ENCODE data around the gene NDUFB6. TPM values are rescaled to one million over a fixed set of nuclear protein-coding genes. Genes with fewer than 3 reads are reported as not detected.
"Not testable (repeated sequence)": the region's sequence is repeated elsewhere in the genome, so short reads cannot be mapped to it uniquely, and the experiment has no call there.

NDUFB6 gene
- total RNA-seq, 3 donors from 2014 or later, result 61.7 to 65.5 (median 62.9) TPM

DNA sequence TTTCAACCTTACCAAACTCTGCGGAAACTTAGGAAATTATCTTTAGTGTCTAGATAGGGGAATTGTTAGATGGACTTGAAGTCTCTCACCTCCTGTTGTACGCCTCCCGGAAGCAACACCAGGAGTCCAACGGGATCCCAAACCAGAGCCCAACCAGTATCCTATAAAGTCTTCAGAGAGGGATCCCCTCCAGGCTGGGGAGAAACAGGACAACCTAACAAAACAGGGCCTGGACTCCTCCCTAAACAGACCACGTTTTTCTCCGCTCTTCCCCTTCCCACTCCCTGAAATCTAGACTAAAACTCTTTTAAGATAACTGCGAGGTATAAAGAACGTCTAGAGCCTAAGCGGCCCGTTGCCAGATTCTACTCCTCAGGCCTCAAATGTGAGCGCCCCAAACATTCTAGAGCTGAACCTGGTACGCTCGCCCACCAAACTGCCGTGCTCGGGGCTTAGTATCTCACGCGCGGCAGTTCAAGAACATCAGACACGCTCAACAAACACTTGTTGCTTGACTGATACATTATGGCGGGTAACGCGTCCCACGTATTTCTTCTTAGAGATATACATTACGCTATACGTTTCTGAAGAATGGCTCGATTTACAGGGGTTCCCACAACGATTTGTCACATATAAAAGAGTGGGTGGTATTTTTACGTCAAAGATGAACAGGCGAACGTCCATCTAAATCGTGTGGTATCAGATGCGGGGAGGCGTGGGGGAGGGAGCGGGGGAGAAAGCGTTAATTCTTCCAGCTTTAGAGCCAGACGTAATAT is 21.5 kb downstream of the NDUFB6 start:
- Mint-ChIP-seq H3K9me3 (no peaks in the 10 kb centered on the region), H3K4me1 (ENCODE audit: low read depth) (peaks cover 46% of the 10 kb centered on the region), H3K27me3 (ENCODE audit: low read depth) (no peaks in the 10 kb centered on the region), H3K4me3 (peak overlapping the region; percentile 99), H3K36me3 (ENCODE audit: insufficient read depth) (peaks cover 4% of the 10 kb centered on the region)
- ATAC-seq (peak; percentile 26 to 37), DNase-seq (peak; percentile 22)

DNA sequence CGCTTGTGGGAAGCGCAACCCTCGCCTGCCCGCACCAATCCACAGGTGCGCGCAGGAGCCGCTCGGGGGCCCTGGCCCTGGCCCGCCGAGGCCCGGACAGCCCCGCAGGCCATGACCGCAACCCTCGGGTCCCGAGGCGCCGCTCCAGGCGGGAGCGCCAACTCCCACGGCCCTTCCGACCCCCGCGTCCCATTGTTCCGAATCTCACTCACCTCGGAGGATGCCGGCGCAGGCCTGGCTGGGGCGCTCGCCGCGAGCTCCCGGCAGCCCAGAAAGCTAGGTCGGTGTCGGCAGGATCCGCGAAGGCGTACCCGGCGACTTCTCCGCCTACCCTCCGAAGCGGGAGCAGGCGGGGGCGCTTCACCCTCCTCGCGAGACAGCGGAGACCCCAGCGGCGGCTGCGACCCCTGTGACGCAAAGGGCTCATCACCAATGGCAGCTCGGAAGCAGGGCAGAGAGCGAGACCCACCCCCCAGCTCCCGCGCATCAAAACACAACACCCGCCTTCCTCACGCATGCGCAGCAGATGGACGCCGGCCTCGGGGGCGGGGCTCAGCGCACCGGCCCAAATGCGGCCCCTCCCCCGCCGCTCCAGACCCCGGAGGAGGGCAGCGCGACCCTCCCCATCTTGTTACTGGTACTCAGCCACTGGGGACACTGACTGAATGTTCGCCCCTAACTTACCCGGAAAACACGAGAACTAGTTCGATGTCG is 22.2 kb downstream of the NDUFB6 start:
- no peaks in the 10 kb centered on the region for H3K27me3 Mint-ChIP-seq (ENCODE audit: low read depth)
- ATAC-seq (peak; percentile 75 to 79), DNase-seq (peak; percentile 94)
- peaks cover 4% of the 10 kb centered on the region for H3K36me3 Mint-ChIP-seq (ENCODE audit: insufficient read depth)
- peak overlapping the region; percentile 99 for H3K4me3 Mint-ChIP-seq
- peaks cover 43% of the 10 kb centered on the region for H3K4me1 Mint-ChIP-seq (ENCODE audit: low read depth)
- no peaks in the 10 kb centered on the region for H3K9me3 Mint-ChIP-seq

DNA sequence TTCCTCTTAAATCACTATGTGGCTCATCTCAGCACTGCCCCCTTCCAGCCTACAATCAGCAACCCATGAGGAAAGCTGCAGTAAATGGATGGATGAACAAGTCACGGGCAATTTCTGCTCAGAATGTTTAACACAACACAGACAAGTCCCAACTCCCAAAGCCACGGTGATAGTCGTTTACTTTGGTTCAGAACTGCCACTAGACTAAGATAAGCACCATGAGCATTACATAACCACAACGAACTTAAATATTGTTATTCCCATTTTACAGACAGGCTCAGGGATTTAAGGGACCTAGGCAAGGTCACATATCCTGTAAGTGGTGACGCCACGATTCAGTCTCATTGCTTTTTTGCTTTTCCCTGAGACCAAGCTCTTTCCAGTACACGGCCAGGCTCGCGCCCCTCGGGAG is 22.8 kb downstream of the NDUFB6 start:
- H3K27me3 Mint-ChIP-seq (ENCODE audit: low read depth), result no peaks in the 10 kb centered on the region
- H3K36me3 Mint-ChIP-seq (ENCODE audit: insufficient read depth), result peaks cover 4% of the 10 kb centered on the region
- H3K9me3 Mint-ChIP-seq, result no peaks in the 10 kb centered on the region
- ATAC-seq (no peak), DNase-seq (no peak)
- peaks cover 44% of the 10 kb centered on the region for H3K4me1 Mint-ChIP-seq (ENCODE audit: low read depth)
- H3K4me3 Mint-ChIP-seq, result peak overlapping the region; percentile 99

DNA sequence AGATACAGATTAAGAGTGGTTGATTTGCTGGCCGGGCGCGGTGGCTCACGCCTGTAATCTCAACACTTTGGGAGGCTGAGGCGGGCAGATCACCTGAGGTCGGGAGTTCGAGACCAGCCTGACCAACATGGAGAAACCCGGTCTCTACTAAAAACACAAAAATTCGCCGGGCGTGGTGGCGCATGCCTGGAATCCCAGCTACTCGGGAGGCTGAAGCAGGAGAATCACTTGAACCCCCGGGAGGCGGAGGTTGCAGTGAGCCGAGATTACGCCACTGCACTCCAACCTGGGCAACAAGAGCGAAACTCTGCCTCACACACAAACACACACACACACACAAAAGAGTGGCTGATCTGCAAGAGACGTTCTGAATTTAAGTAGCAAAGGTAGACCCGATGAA is 24.7 kb downstream of the NDUFB6 start:
- H3K4me3 Mint-ChIP-seq; ATAC-seq; DNase-seq; H3K9me3 Mint-ChIP-seq; H3K27me3 Mint-ChIP-seq (ENCODE audit: low read depth): not testable (repeated sequence)
- Mint-ChIP-seq H3K36me3 (ENCODE audit: insufficient read depth) (peaks cover 11% of the 10 kb centered on the region), H3K4me1 (ENCODE audit: low read depth) (peaks cover 38% of the 10 kb centered on the region)

DNA sequence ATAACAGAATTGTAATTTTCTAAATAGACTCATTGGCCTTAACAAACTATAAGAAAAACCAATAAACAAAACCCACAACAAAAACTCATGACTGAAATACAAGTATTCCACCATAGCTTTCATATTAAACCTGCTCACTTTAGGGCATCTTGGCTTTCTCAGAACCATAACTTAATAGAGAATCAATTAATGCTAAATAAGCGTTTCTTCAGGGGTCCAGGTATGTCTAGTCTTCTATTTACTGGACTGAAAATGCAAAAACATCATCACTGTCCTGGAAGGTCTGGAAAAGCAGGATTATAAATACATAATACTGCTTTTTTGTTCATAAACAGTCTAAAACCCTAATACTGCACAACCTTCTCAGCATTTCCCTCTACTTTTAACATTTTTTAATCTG is 27.1 kb downstream of the NDUFB6 start:
- Mint-ChIP-seq H3K9me3 (no peaks in the 10 kb centered on the region), H3K4me1 (ENCODE audit: low read depth) (peaks cover 38% of the 10 kb centered on the region), H3K36me3 (ENCODE audit: insufficient read depth) (peaks cover 27% of the 10 kb centered on the region), H3K27me3 (ENCODE audit: low read depth) (no peaks in the 10 kb centered on the region), H3K4me3 (no peak overlapping the region)
- DNase-seq (no peak), ATAC-seq (no peak)

GRCh38 chr9:32543047-32543446 is 29.9 kb downstream of the NDUFB6 start:
- H3K4me3 Mint-ChIP-seq, result no peak overlapping the region
- ATAC-seq (no peak), DNase-seq (no peak)
- peaks cover 27% of the 10 kb centered on the region for H3K36me3 Mint-ChIP-seq (ENCODE audit: insufficient read depth)
- H3K4me1 Mint-ChIP-seq (ENCODE audit: low read depth), result peaks cover 17% of the 10 kb centered on the region
- H3K9me3 Mint-ChIP-seq, result no peaks in the 10 kb centered on the region
- no peaks in the 10 kb centered on the region for H3K27me3 Mint-ChIP-seq (ENCODE audit: low read depth)

- no peaks in the 10 kb centered on the region for H3K4me1 Mint-ChIP-seq (ENCODE audit: low read depth)
- DNase-seq (no peak), ATAC-seq (no peak)
- no peaks in the 10 kb centered on the region for H3K27me3 Mint-ChIP-seq (ENCODE audit: low read depth)
- H3K9me3 Mint-ChIP-seq, result no peaks in the 10 kb centered on the region
- H3K4me3 Mint-ChIP-seq, result no peak overlapping the region
- peaks cover 5% of the 10 kb centered on the region for H3K36me3 Mint-ChIP-seq (ENCODE audit: insufficient read depth)
Measured at GRCh38 chr9:32533816-32534215, 39.1 kb downstream of the NDUFB6 start.

DNA sequence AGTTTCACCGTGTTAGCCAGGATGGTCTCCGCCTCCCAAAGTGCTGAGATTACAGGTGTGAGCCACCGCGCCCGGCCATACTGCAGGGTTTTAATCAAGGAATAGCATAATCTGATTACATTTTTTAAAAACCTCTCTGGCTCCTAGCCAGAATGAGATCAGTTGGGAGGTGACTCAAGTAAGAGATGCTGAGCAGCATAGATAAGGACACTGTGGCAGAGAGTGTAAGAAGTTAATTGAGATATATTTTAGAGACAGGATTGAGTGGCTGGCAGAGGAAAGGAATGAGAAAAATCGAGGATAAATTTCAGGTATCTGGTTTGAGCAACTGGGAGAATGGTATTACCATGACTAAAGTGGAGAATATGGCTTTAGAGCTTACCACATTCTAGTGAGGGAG is 39.6 kb downstream of the NDUFB6 start:
- Mint-ChIP-seq H3K27me3 (ENCODE audit: low read depth) (no peaks in the 10 kb centered on the region), H3K36me3 (ENCODE audit: insufficient read depth) (peaks cover 5% of the 10 kb centered on the region), H3K9me3 (no peaks in the 10 kb centered on the region), H3K4me3 (no peak overlapping the region), H3K4me1 (ENCODE audit: low read depth) (no peaks in the 10 kb centered on the region)
- ATAC-seq (no peak), DNase-seq (no peak)

DNA sequence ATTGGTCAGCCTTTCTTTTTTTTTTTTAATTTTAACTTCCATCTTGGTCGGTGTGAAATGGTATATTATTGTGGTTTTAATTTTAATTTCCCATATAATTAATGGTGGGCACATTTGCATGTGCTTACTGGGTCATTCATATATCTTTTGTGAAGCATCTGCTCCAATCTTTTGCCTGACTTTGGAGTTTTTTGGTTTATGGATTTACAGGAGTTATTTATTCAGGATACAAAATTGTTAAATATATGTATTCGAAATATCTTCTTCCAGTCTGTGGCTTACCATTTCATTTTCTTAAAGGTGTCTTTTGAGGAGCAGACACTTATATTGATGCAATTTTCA is 46.3 kb downstream of the NDUFB6 start:
- DNase-seq (no peak), ATAC-seq (no peak)
- Mint-ChIP-seq H3K4me1 (ENCODE audit: low read depth) (peaks cover 46% of the 10 kb centered on the region), H3K36me3 (ENCODE audit: insufficient read depth) (peaks cover 16% of the 10 kb centered on the region), H3K27me3 (ENCODE audit: low read depth) (no peaks in the 10 kb centered on the region), H3K9me3 (no peaks in the 10 kb centered on the region), H3K4me3 (peak overlapping the region; percentile 85)

DNA sequence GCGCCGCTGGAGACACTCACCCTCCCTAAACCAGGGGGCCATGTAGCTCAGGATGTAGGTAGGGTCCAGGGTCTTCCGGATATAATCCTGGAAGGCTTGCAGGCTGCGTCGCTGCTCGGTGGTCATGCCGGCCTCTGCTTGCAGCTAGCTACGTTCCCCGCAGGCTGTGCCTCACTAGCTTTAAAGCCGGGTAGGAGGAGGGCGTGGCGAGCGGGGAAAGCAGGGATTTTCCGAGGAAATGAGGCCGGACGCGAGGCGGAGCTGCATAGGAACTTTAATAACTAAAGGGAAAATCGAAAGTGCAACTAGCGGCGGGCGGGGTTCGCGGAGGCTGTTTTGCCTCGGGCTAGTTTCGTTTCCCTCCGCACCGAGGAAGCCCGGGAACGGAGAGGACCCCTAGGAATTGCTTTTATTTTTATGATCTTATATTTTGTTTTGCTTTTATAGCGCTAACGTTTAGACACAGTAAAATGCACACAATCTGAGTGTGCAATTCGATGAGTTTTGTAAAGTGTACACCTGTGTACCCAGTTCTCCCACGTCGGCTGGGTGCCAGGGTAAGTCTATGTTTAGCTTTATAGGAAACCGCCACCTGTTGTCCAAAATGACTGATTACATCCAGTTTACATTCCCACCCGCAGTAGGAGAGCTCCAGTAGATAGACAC is 46.8 kb downstream of the NDUFB6 start, which contains the start of gene RIGI:
Gene RIGI (minus strand): TSS at position 156 of the 666 bp plus-strand sequence. CDS start 30 bp downstream, at position 126.
- Mint-ChIP-seq H3K4me3 (peak within 1 kb of the TSS; percentile 85), H3K9me3 (no peaks in the 10 kb centered on the region), H3K36me3 (ENCODE audit: insufficient read depth) (peaks cover 17% of the 10 kb centered on the region), H3K27me3 (ENCODE audit: low read depth) (no peaks in the 10 kb centered on the region), H3K4me1 (ENCODE audit: low read depth) (peaks cover 51% of the 10 kb centered on the region)
- peak; percentile 77 for DNase-seq
- peak; percentile 65 to 78 for ATAC-seq

DNA sequence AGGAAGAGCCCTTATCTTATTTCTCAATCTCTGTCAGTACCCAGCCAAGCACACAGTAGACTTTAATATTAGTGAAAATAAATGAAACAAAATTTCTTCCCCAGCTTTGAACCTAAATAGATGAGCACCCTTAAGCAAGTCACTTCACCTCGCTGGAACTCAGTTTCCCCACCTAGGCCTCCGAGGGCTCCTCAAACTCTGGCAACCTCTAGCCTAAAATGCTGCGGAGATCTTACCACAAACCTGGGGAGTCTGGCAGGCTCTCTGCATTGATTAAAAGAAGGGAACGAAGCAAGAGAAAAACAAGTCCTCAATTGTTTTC is 47.3 kb downstream of the NDUFB6 start:
- DNase-seq, result no peak
- H3K4me3 Mint-ChIP-seq, result peak overlapping the region; percentile 85
- no peaks in the 10 kb centered on the region for H3K27me3 Mint-ChIP-seq (ENCODE audit: low read depth)
- no peaks in the 10 kb centered on the region for H3K9me3 Mint-ChIP-seq
- H3K36me3 Mint-ChIP-seq (ENCODE audit: insufficient read depth), result peaks cover 17% of the 10 kb centered on the region
- H3K4me1 Mint-ChIP-seq (ENCODE audit: low read depth), result peaks cover 52% of the 10 kb centered on the region
- peak in 1 of 2 donors; percentile 22 for ATAC-seq

GRCh38 chr9:32524892-32525708 is 47.9 kb downstream of the NDUFB6 start:
- Mint-ChIP-seq H3K27me3 (ENCODE audit: low read depth) (no peaks in the 10 kb centered on the region), H3K36me3 (ENCODE audit: insufficient read depth) (peaks cover 19% of the 10 kb centered on the region), H3K4me1 (ENCODE audit: low read depth) (peaks cover 55% of the 10 kb centered on the region), H3K4me3 (peak overlapping the region; percentile 85), H3K9me3 (no peaks in the 10 kb centered on the region)
- ATAC-seq, result peak; percentile 46 to 48
- DNase-seq, result peak; percentile 8

GRCh38 chr9:32524558-32524891 is 48.4 kb downstream of the NDUFB6 start:
- H3K27me3 Mint-ChIP-seq (ENCODE audit: low read depth); ATAC-seq; H3K9me3 Mint-ChIP-seq; DNase-seq: not testable (repeated sequence)
- H3K36me3 Mint-ChIP-seq (ENCODE audit: insufficient read depth), result peaks cover 19% of the 10 kb centered on the region
- H3K4me1 Mint-ChIP-seq (ENCODE audit: low read depth), result peaks cover 57% of the 10 kb centered on the region
- peak overlapping the region; percentile 85 for H3K4me3 Mint-ChIP-seq

- H3K36me3 Mint-ChIP-seq (ENCODE audit: insufficient read depth), result peaks cover 19% of the 10 kb centered on the region
- H3K4me3 Mint-ChIP-seq, result peak overlapping the region; percentile 85
- no peaks in the 10 kb centered on the region for H3K9me3 Mint-ChIP-seq
- H3K27me3 Mint-ChIP-seq (ENCODE audit: low read depth), result no peaks in the 10 kb centered on the region
- H3K4me1 Mint-ChIP-seq (ENCODE audit: low read depth), result peaks cover 57% of the 10 kb centered on the region
- ATAC-seq (no peak), DNase-seq (no peak)
Measured at GRCh38 chr9:32523910-32524309, 49.0 kb downstream of the NDUFB6 start.
